ENCODE measurements around the gene KDM7A. TPM values are rescaled to one million over a fixed set of nuclear protein-coding genes. Genes with fewer than 3 reads are reported as not detected.
A peak's percentile ranks its signal among the peaks of the same experiment; 100 is the strongest.

The KDM7A gene
- total and polyA plus RNA-seq, 9 of the 15 experiments (the other 6 are each of a cell fraction or from before 2014, with no cell fraction given) = 0.90 to 8.4 (median 7.0) TPM

- TF ChIP-seq RBM34 (IDR thresholded peaks at IDR 0.05; ENCODE audit: borderline replicate concordance, insufficient read depth, low read length) (no peak), RHOXF2B (CRISPR knock-in tag; conservative IDR thresholded peaks at IDR 0.05) (no peak), RBBP5 (IDR thresholded peaks at IDR 0.05; ENCODE audit: borderline replicate concordance, insufficient read depth, low read length, poor library complexity, severe bottlenecking) (peak; percentile 100), NCOA6 (IDR thresholded peaks at IDR 0.05) (peak; percentile 98), SPI1 (IDR thresholded peaks at IDR 0.05; ENCODE audit: borderline replicate concordance, low read depth, low read length) (0 out of 2 replicates have a peak, but pooled peaks have one; percentile 42), PRMT5 (CRISPR knock-in tag; IDR thresholded peaks at IDR 0.05) (no peak), FUS (optimal IDR thresholded peaks at IDR 0.05; ENCODE audit: low read depth, low read length) (peak; percentile 95), ILK (tag; IDR thresholded peaks at IDR 0.05; ENCODE audit: borderline replicate concordance, low read depth) (no peak), GATAD2B (IDR thresholded peaks at IDR 0.05; ENCODE audit: borderline replicate concordance) (peak; percentile 99), NFATC3 (IDR thresholded peaks at IDR 0.05) (no peak), DMBX1 (CRISPR knock-in tag; IDR thresholded peaks at IDR 0.05; ENCODE audit: borderline replicate concordance) (peak; percentile 23; the same call in 1 of the 2 replicates), CREB3 (tag; conservative IDR thresholded peaks at IDR 0.05; ENCODE audit: low read depth) (peak; percentile 61; the same call in 1 of the 2 replicates)
- TF ChIP-seq, protein P1, sequence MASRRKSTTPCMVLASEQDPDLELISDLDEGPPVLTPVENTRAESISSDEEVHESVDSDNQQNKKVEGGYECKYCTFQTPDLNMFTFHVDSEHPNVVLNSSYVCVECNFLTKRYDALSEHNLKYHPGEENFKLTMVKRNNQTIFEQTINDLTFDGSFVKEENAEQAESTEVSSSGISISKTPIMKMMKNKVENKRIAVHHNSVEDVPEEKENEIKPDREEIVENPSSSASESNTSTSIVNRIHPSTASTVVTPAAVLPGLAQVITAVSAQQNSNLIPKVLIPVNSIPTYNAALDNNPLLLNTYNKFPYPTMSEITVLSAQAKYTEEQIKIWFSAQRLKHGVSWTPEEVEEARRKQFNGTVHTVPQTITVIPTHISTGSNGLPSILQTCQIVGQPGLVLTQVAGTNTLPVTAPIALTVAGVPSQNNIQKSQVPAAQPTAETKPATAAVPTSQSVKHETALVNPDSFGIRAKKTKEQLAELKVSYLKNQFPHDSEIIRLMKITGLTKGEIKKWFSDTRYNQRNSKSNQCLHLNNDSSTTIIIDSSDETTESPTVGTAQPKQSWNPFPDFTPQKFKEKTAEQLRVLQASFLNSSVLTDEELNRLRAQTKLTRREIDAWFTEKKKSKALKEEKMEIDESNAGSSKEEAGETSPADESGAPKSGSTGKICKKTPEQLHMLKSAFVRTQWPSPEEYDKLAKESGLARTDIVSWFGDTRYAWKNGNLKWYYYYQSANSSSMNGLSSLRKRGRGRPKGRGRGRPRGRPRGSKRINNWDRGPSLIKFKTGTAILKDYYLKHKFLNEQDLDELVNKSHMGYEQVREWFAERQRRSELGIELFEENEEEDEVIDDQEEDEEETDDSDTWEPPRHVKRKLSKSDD (conservative IDR thresholded peaks at IDR 0.05; ENCODE audit: low read length) = no peak
- TF ChIP-seq, protein P2, sequence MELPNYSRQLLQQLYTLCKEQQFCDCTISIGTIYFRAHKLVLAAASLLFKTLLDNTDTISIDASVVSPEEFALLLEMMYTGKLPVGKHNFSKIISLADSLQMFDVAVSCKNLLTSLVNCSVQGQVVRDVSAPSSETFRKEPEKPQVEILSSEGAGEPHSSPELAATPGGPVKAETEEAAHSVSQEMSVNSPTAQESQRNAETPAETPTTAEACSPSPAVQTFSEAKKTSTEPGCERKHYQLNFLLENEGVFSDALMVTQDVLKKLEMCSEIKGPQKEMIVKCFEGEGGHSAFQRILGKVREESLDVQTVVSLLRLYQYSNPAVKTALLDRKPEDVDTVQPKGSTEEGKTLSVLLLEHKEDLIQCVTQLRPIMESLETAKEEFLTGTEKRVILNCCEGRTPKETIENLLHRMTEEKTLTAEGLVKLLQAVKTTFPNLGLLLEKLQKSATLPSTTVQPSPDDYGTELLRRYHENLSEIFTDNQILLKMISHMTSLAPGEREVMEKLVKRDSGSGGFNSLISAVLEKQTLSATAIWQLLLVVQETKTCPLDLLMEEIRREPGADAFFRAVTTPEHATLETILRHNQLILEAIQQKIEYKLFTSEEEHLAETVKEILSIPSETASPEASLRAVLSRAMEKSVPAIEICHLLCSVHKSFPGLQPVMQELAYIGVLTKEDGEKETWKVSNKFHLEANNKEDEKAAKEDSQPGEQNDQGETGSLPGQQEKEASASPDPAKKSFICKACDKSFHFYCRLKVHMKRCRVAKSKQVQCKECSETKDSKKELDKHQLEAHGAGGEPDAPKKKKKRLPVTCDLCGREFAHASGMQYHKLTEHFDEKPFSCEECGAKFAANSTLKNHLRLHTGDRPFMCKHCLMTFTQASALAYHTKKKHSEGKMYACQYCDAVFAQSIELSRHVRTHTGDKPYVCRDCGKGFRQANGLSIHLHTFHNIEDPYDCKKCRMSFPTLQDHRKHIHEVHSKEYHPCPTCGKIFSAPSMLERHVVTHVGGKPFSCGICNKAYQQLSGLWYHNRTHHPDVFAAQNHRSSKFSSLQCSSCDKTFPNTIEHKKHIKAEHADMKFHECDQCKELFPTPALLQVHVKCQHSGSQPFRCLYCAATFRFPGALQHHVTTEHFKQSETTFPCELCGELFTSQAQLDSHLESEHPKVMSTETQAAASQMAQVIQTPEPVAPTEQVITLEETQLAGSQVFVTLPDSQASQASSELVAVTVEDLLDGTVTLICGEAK (IDR thresholded peaks at IDR 0.05) = peak; percentile 81
- TF ChIP-seq, protein P2 (CRISPR knock-in tag; IDR thresholded peaks at IDR 0.05) = no peak
Observed at GRCh38 chr7:140062528-140063299, 114.1 kb downstream of the KDM7A start, which contains the start of gene PARP12 (continued).

Data from K562 (cell line).